Panc1 (cell line): Measurements from ENCODE around the gene NELL2. TPM values are rescaled to one million over a fixed set of nuclear protein-coding genes. Genes with fewer than 3 reads are reported as not detected.

ENCODE experiments used
- ATAC-seq: fragments of 200-7000 bp; cut with Tn5 transposase; 2 replicates; pipeline ENCODE4 v1.9.1; 2020; ENCODE audit warnings: mild to moderate bottlenecking, moderate library complexity
- BruUV-seq: library from RNA; stranded (reverse); fragments of 400-500 nt; replicated peaks from 2 replicates; lab custom pipeline; 2021; lab: Mats Ljungman, UMichigan
- CTCF ChIA-PET: fragments of 300-600 bp; sonication (Branson Sonifier 250); formaldehyde crosslinking; loops from one replicate; lab custom pipeline; 2022; ENCODE audit warnings: antibody characterized with exemption; lab: Charles Lee
- POLR2A ChIA-PET: fragments of 300-600 bp; sonication (Branson Sonifier 250); formaldehyde crosslinking; loops from one replicate; lab custom pipeline; 2022; ENCODE audit warnings: antibody characterized with exemption; lab: Charles Lee
- DNase-seq: peaks from one replicate; pipeline ENCODE4 v3.0.0-alpha.2; 2010; ENCODE audit warnings: low read depth, low spot score
- H3K27ac ChIP-seq: 2 replicates; pipeline ENCODE4 v1.5.1; 2011; ENCODE audit warnings: mild to moderate bottlenecking, low read length, inconsistent platforms
- H3K27me3 ChIP-seq: fragments of 200-500 bp; sonication (Bioruptor generic); 2 replicates; pipeline ENCODE4 v1.6.0; 2014; ENCODE audit warnings: low read length, inconsistent platforms; ENCODE audit not compliant: control insufficient read depth, insufficient read depth
- H3K36me3 ChIP-seq: fragments of 200-500 bp; sonication (Bioruptor generic); 2 replicates; pipeline ENCODE4 v1.5.1; 2014; ENCODE audit warnings: inconsistent platforms, mild to moderate bottlenecking, low read length, moderate library complexity; ENCODE audit not compliant: control insufficient read depth, insufficient read depth
- H3K4me1 ChIP-seq: 2 replicates; pipeline ENCODE4 v1.5.1; 2011; ENCODE audit warnings: inconsistent platforms, mild to moderate bottlenecking, low read length, moderate library complexity; ENCODE audit not compliant: control insufficient read depth, insufficient read depth
- H3K4me3 ChIP-seq, 2 experiments: 2 replicates each; pipeline ENCODE4 v1.5.1; 2011 to 2012; ENCODE audit warnings: low read depth in 2 of 2, low read length in 2 of 2, mild to moderate bottlenecking in 2 of 2, inconsistent platforms in 1 of 2, moderate library complexity in 1 of 2
- H3K9me3 ChIP-seq: fragments of 200-500 bp; sonication (Bioruptor generic); 2 replicates; pipeline ENCODE4 v1.5.1; 2014; ENCODE audit warnings: low read depth, mild to moderate bottlenecking, inconsistent platforms, low read length, moderate library complexity; ENCODE audit not compliant: control insufficient read depth, insufficient read depth
- CTCF ChIP-seq: fragments of 450-650 bp; IDR thresholded peaks from 2 replicates; pipeline ENCODE4 v1.5.1; 2017; ENCODE audit warnings: mild to moderate bottlenecking
- POLR2AphosphoS5 ChIP-seq: IDR thresholded peaks from 2 replicates; pipeline ENCODE4 v1.6.1; 2012; ENCODE audit warnings: mild to moderate bottlenecking, low read depth, low read length, moderate library complexity
- REST ChIP-seq, 2 experiments: IDR thresholded peaks; 2 replicates each; pipeline ENCODE4 v1.6.1; 2011 to 2012; ENCODE audit warnings: low read depth in 2 of 2, control low read depth in 1 of 2, low read length in 1 of 2, mild to moderate bottlenecking in 1 of 2, moderate library complexity in 1 of 2; ENCODE audit not compliant: insufficient read depth in 1 of 2
- SIN3A ChIP-seq: IDR thresholded peaks from 2 replicates; pipeline ENCODE4 v1.6.1; 2012; ENCODE audit warnings: low read depth, mild to moderate bottlenecking, low read length, moderate library complexity, borderline replicate concordance; ENCODE audit not compliant: insufficient read depth
- TCF7L2 ChIP-seq: IDR thresholded peaks from 2 replicates; pipeline ENCODE4 v1.6.1; 2011; ENCODE audit warnings: mild to moderate bottlenecking, low read depth, low read length, inconsistent platforms
- in situ Hi-C: cut with HindIII; loops from 2 replicates; pipeline ENCODE4 v1.10.0; 2016; ENCODE audit warnings: low sequenced_read_pairs, low pct_unique_long_range_greater_than_20kb
- intact Hi-C: fragments of 100-400 bp; cut with micrococcal nuclease; formaldehyde crosslinking; loops from one replicate; pipeline ENCODE4 v1.10.0; 2022; ENCODE audit not compliant: unreplicated experiment
- total RNA-seq: library from RNA; stranded (reverse); gene quantifications from one replicate; pipeline ENCODE4 v1.2.1, GENCODE V29; 2021; ENCODE audit not compliant: unreplicated experiment

The NELL2 gene
- total RNA-seq, 1 experiment from 2014 or later, result 0.28 TPM

GRCh38 chr12:44875417-44875953, 630 bp downstream of the NELL2 start:
- Histone ChIP-seq H3K27ac (no peak overlapping the region), H3K4me3 (peak overlapping the region; percentile 39 to 54), H3K9me3 (no peaks in the 10 kb centered on the region), H3K27me3 (peaks cover 35% of the 10 kb centered on the region), H3K4me1 (peaks cover 10% of the 10 kb centered on the region; the same call in 1 of the 2 replicates), H3K36me3 (no peaks in the 10 kb centered on the region)
- POLR2A ChIA-PET, result interaction anchor here (0.7 kb wide), 1 partner anchor 851 kb away, joined by 17 read pairs; no protein-coding TSS in a partner anchor
- in situ Hi-C loops, result no loop called here
- no peak for DNase-seq
- CTCF ChIA-PET, result interaction anchor here (0.7 to 1.1 kb wide), 4 partner anchors 73 to 860 kb away, joined by 4 to 6 read pairs (median 4); no protein-coding TSS in a partner anchor
- BruUV-seq, result no TSS peak
- ATAC-seq, result peak; percentile 40
- no peak for TF ChIP-seq SIN3A
- TF ChIP-seq REST (IDR thresholded peaks at IDR 0.05; ENCODE audit: insufficient read depth in 1 of 2, low read depth in 2 of 2, low read length in 1 of 2), result no peak
- no peak for TF ChIP-seq CTCF
- no peak for TF ChIP-seq TCF7L2
- no peak for TF ChIP-seq POLR2AphosphoS5
- intact Hi-C loops, result no loop called here

- H3K36me3 ChIP-seq, result no peaks in the 10 kb centered on the region
- in situ Hi-C loops, result no loop called here
- CTCF ChIA-PET, result no interaction called here
Observed at GRCh38 chr12:44874981-44875416, 1.1 kb downstream of the NELL2 start.

More at GRCh38 chr12:44874981-44875416, 1.1 kb downstream of the NELL2 start:
- Histone ChIP-seq H3K27ac (no peak overlapping the region), H3K27me3 (peaks cover 35% of the 10 kb centered on the region), H3K9me3 (no peaks in the 10 kb centered on the region), H3K4me3 (peak overlapping the region; percentile 39 to 54), H3K4me1 (peaks cover 10% of the 10 kb centered on the region; the same call in 1 of the 2 replicates)
- peak; percentile 13; the same call in 1 of the 2 replicates for ATAC-seq
- TF ChIP-seq POLR2AphosphoS5 (no peak), TCF7L2 (no peak), CTCF (no peak), SIN3A (no peak), REST (IDR thresholded peaks at IDR 0.05; ENCODE audit: insufficient read depth in 1 of 2, low read depth in 2 of 2, low read length in 1 of 2) (no peak)
- no peak for DNase-seq
- intact Hi-C loops, result no loop called here
- POLR2A ChIA-PET, result no interaction called here
- BruUV-seq, result no TSS peak
